ENCODE results near the gene DNPH1. TPM values are rescaled to one million over a fixed set of nuclear protein-coding genes. Genes with fewer than 3 reads are reported as not detected.

The DNPH1 gene
- polyA plus RNA-seq, 1 donor, result 44.3 TPM

- no peak for DNase-seq
Observed at GRCh38 chr6:43217351-43217750, 11.9 kb downstream of the DNPH1 start.

GRCh38 chr6:43216200-43216599, 13.1 kb downstream of the DNPH1 start:
- DNase-seq, result no peak

DNA sequence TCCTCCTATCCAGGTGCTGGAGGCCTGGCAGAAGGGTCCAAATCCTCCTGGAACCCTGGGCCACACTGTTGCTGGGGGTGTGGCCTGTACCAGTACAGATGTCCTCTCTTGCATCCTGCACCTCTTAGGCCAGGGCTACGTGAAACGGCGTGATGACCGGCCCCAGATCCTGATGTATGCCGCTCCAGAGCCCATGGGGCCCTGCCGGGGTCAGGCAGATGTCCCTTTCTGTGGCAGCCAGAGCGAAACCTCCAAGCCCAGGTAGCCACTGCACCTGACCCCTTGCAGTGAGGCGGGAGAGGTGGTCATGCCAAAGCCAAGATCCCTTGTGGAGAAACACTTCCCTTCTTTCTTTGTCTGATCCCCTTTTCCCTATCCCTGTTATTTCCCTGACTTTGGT, 14.2 kb downstream of the DNPH1 start:
- DNase-seq, result no peak

DNA sequence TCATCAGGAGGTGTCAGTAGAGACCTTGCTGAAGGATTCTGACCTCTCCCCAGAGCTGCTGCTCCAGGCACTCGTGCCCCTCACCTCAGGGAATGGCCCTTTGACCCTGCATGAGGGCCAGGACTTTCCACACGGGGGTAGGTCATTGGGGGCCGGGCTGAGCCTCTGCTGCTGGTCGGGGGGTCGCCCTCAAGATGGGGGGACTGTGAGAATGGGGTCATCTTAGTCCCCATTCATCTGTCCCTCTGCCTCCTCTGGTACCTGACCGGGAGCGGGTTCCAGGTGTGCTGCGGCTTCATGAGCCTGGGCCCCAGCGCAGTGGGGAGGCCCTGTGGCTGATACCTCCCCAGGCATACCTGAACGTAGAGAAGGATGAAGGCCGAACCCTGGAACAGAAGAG, 15.8 kb downstream of the DNPH1 start:
- DNase-seq, result no peak

DNA sequence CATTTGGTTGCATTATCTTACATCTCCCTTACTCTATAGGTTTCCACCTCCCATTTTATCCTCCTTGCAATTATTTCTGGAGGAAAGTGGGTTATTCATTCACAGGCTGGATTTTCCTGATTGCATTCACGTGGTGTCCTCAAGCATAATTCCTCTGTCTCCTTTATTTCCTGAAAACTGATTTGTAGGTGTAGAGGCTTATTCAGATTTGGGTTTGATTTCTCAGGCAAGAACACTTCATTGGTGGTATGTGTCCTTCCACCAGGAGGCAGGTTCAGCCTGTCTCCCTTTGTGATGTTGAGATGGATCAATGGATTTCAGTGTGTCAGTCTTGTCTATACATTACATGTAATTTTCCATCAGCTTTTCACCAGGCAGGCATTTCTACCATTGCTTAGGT, 17.3 kb downstream of the DNPH1 start:
- peak; percentile 11 for DNase-seq

DNA sequence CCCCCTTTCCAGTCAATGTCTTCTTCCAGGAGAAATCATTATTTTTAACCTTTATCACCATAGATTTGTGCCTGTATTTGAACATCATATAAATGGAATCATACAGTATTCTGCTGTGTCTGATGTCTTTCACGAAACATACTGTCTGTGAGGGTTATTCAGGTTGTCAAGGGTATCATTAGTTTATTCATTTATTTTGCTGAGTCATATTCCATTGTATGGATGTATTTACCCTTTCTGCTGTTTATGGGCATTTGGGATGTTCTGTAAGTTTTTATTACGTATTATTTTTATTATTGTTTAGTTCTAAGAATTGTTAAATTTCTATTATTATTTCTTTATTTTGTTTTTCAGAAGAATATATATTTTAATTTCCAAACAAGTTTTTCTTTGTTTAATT, 22.0 kb downstream of the DNPH1 start:
- no peak for DNase-seq

DNA sequence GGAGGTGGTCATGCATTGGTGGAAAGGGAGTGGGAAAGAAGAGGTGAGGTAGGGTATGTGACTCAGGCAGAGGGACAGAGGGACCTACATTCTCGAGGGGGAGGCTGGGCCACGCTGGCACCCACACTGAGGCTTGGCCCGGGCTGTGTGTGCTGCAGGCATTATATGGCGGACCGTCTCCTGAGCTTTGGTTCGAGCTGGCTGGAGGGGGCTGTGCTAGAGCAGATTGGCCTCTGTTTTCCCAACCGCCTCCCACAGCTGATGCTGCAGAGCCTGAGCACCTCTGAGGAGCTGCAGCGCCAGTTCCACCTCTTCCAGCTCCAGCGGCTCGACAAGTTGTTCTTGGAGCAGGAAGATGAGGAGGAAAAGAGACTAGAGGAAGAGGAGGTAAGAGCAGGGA, 23.4 kb downstream of the DNPH1 start:
- DNase-seq, result no peak

DNA sequence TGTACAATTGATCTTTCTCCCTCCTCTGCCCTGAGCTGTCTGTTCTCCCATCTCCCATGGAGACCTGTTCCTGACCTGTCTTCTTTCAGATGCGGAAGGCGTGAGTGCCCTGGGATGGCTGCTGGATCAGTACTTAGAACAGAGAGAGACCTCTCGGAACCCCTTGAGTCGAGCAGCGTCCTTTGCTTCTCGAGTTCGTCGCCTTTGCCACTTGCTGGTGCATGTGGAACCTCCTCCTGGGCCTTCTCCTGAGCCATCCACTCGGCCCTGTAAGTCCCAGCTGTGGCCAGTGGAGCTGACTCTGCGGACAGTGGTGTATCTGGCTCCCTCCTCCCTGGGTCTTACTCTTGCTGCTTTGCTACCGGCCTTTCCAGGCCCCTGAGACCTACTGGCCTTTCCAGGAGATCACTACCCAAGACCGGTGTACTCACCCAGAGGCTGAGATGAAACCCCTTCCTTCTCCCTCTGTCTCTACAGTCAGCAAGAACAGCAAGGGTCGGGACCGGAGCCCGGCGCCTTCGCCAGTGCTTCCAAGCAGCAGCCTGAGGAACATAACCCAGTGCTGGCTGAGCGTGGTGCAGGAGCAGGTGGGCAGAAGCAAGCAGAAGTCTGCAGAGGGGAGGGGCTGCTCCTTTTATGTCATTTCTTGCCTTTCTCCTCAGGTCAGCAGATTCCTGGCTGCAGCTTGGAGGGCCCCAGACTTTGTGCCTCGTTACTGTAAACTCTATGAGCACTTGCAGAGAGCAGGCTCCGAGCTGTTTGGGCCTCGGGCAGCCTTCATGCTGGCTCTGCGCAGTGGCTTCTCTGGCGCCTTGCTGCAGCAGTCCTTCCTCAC, 24.8 kb downstream of the DNPH1 start:
- no peak for DNase-seq

DNA sequence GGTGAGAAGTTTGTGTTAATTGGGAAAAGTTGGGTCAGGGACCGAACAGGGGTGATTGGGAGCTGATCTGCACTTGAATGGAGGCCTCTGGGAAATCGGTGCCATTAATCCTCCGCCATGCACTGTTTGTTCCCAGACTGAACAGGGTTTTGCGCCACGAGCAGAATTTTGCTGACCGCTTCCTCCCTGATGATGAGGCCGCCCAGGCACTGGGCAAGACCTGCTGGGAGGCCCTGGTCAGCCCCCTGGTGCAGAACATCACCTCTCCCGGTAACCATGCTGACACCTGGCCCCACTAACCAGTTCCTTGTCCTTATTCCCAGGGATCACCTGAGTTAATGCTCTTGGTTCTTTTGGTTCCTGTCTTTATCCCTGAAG, 25.6 kb downstream of the DNPH1 start:
- DNase-seq, result no peak

GRCh38 chr6:43203029-43203717, 26.1 kb downstream of the DNPH1 start:
- DNase-seq, result no peak

GRCh38 chr6:43202451-43202850, 26.8 kb downstream of the DNPH1 start:
- no peak for DNase-seq

DNA sequence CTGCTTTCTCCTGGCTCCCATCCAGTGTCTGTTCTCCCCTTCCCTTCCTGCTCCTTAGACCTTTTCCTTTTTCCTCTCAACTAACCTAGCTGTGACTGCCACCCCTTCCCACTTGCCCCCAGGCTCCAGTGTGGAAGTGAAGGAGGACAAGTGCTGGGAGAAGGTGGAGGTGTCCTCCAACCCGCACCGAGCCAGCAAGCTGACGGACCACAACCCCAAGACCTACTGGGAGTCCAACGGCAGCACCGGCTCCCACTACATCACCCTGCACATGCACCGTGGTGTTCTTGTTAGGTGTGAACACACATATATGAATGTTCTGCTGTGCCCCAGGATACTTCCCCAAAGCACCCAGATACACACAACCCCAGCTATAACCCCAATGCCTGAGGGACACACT, 28.7 kb downstream of the DNPH1 start:
- DNase-seq, result no peak

GRCh38 chr6:43199912-43200311, 29.4 kb downstream of the DNPH1 start:
- no peak for DNase-seq

DNA sequence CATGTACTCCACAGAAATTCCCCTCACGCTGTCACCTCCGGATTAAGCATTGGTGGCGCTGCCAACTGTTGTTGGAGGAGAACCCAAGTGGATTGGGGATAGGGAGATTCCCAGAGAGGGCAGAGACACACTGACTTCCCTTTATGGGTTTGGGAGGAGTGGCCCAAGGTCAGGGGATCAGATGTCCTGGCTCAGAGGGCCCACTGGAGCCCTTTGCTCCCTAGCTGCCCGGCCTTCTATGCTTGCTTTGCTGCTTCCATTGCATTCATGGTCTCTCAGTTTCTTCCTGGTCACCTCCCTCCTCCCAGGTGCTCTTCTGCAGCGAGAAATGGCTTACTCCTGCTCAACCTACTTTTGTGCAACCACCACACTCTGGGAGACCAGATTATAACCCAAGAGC, 32.9 kb downstream of the DNPH1 start:
- no peak for DNase-seq

DNA sequence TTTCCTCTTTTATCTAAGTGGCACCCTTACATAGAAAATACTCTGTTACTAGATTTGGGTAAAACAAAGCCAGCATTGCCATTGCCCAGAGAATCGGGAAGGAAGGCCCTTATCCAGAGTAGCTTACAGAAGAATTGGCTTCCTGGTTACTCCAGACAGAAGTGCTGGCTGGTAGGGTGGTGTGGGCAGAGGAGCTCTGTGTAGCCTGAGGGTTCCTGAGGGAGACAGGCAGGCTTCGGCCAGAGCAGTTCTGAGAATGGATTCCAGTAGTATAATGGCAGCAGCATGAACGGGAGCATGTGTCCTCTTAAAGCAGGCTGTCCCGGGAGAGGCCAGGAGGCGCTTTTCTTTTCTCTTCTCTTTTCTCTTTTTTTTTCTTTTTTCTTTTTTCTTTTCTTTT, 35.4 kb downstream of the DNPH1 start:
- no peak for DNase-seq

- no peak for DNase-seq
Observed at GRCh38 chr6:43192911-43193310, 36.4 kb downstream of the DNPH1 start.

DNA sequence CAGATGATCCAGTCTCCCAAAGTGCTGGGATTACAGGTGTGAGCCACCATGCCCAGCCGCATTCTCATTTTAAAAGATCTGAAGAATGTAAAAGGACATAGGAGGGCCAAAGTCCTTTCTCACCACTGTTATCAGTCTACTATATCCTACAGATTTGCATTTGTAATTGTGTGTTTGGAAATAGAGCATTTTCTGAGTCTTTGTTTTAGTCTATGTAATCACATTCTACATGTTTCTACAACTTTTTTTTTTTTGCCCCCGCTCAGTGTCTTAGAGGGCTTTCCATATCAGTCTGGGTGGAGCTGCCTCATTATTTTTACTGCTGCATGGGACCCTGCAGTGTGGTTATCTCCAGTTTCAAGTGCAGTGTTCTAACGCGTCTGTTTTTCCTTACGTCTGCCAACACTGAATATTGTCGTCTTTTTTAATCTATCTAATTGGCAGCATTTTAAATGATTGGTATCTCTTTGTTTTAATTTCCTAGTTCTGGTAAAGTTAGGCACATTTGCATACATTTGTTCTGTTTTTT, 39.4 kb downstream of the DNPH1 start:
- DNase-seq, result no peak

DNA sequence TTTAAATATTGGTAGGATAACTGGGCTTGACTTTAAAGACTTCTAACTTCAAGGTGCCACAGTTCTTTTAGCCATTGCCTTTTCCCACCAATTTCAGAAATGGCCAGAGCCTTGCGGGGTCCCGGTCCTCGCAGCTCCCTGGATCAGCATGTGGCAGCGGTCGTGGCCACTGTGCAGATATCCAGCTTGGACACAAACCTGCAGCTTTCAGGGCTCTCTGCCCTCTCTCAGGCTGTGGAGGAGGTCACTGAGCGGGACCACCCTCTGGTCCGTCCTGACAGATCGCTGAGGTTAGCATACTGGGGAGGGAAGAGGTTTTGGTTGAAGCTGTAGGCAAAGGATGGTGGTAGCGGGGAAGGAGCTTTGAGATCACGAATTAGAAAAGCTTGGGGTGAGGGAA, 40.9 kb downstream of the DNPH1 start:
- no peak for DNase-seq

DNA sequence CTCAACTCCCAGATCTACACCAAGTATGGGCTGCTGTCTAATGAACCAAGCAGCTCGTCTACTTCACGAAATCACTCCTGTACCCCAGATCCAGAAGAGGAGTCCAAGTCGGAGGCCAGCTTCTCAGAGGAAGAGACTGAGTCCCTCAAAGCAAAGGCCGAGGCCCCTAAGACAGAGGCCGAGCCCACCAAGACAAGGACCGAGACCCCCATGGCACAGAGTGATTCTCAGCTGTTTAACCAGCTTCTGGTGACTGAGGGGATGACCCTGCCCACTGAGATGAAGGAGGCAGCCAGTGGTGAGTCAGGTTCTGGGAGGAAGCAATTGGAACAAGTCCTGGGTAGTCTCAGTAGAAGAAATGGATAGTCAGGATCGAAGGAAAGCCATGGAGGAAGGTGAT, 41.5 kb downstream of the DNPH1 start:
- no peak for DNase-seq

DNA sequence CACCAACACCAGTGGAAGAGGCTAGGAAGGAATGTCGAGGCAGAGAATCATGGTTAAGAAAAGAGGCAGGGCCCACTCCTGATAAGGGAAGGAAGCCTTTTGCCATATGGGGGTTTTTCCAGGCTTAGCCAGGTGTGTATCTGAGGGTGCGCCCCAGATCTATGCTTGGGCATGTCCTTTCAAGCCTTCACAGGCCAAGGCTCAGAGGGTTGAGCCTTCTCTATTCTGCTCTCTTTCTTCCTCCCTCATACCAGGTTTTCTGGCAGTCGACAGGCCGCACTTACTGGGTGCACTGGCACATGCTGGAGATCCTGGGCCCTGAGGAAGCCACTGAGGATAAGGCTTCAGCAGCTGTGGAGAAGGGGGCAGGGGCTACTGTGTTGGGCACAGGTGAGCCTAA, 42.6 kb downstream of the DNPH1 start:
- no peak for DNase-seq

- no peak for DNase-seq
Observed at GRCh38 chr6:43186019-43186418, 43.3 kb downstream of the DNPH1 start.

- no peak for DNase-seq
Observed at GRCh38 chr6:43185391-43185985, 43.8 kb downstream of the DNPH1 start.

- DNase-seq, result no peak
Observed at GRCh38 chr6:43184268-43184985, 44.9 kb downstream of the DNPH1 start.
